EH (cell line): ENCODE results near the gene VAC14.

ENCODE experiments used
- DNase-seq: peaks from one replicate; pipeline ENCODE4 v3.0.0-alpha.2; 2015; ENCODE audit warnings: low read depth

The VAC14 gene

DNA sequence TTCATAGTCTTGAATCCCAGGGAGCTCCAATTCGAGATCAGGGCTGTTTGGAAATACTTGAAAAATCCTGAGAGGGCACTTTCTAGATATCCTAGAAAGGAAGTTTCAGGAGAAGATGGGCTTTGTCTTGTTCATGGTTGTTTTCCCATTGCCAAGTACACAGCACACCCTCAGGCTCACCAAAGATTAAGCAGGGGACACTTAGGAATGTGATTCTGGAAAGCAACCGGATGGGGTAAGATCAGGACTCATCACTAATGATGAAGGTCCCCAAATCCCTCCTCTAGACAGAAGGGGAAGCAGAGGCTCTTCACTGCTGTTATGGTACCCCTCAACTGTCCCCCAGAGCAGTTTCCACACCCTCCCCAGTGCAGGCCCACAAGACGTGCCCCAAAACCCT is 40.7 kb downstream of the VAC14 start:
- DNase-seq, result peak; percentile 58

- no peak for DNase-seq
These were observed 41.3 kb downstream of the VAC14 start for GRCh38 chr16:70759666-70760065.

- DNase-seq, result no peak
These were observed 42.2 kb downstream of the VAC14 start for GRCh38 chr16:70758786-70759185.

GRCh38 chr16:70757183-70757582 is 43.8 kb downstream of the VAC14 start:
- no peak for DNase-seq

GRCh38 chr16:70756071-70756470 is 44.9 kb downstream of the VAC14 start:
- DNase-seq, result no peak

DNA sequence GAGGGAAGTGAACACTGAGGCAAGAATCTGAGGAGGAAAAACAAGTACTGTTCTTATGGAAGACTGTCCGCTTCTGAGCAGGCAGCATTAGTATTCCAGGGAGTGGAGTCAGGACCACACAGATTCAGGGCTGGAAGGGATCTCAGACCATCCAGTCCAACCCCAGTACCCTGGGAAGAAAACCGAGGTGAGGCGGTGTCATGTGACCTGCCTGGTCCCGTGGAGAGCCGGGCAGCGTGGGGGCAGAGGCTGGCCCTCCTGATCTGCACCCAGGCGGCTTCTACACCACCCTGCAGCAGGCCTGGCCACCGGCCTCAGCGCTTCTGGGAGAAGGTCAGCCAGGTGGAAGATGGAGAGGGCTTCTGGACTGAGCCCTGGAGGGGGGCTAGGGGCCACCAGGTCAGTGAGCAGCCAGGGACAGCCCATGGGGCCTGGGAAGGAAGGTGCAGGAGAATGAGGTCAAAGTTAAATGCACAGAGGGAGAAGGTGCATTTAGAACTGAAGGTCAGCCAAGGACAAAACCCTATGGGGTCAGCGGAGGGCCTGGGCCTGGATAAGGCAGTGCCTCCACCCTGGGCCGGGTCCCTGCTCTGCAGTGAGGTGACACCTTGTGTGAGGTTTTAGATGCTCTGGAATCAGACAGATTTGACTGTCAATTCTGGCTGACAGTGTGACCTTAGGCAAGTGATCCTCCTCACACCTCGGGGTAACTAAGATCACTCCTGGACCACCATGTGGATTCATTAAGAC is 45.9 kb downstream of the VAC14 start:
- DNase-seq, result no peak

DNA sequence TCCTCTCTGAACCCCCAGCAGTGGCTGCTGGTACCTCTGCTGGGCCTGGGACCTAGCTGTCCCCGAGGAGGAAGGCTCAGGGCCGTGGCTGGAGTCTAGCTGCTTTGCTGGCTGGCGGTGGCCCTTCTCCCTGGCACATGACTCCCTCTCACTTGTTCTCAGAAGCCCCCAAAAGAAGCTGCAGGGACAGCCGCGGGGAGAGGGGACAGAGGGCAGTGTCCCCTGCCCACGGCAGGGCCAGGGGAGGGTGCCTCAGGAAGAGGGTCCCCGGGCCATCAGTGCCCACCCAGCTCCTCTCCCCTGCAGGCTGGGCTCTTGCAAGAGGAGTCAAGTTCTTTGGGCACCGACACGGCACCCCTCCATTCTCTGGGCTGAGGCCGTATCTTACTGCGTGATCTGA is 46.6 kb downstream of the VAC14 start:
- DNase-seq, result no peak

- no peak for DNase-seq
These were observed 47.1 kb downstream of the VAC14 start for GRCh38 chr16:70753694-70754325.

DNA sequence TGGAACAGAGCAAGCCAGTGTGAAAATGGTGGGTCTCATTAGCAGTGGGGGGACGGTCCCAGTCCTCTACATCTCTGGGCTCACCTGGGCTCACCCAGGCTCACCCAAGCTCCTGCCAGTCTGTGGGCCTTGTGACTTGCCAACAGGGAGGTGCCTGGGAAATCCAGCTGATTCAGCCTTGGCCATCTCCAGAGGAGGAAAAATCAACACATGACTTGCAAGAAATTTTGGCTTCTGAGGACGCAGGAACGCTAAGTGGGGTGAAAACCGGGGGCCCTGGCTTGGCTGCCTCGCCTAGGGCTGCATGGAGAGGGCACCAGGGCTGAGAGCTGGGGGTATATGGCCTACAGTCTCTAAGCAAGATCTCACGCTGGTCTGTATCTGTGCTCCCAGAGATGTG is 47.7 kb downstream of the VAC14 start:
- DNase-seq, result no peak

GRCh38 chr16:70752426-70752825 is 48.5 kb downstream of the VAC14 start:
- no peak for DNase-seq

- no peak for DNase-seq
These were observed 49.4 kb downstream of the VAC14 start for GRCh38 chr16:70751593-70751992.

DNA sequence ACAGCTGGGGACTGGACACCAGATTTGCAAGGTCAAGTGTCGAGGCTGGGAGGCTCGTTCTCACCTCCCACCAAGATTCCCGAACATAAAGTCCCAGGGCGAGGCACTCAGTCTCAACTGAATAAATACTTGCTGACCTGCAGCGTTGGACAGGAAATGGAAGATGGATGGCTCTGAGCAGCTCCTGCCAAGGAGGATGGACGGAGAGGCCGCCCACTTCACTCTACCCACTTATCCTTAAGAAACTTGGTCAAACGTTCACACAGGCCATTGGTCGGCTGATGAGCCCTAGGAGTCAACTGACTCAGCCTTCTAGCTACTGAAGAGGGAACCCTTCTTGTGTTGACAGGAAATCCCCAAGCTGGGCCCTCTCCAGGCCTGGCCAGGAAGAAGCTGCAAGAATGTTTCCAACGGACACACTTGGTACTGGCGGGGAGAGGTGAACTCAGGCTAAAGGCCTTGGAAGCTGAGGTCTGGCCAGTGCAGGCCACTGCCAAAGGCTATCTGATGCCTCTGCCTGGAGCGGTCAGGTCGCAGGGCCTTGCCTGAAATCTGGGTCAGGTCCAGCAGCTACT is 50.0 kb downstream of the VAC14 start:
- DNase-seq, result peak; percentile 97

GRCh38 chr16:70749681-70750601 is 51.0 kb downstream of the VAC14 start:
- no peak for DNase-seq

DNA sequence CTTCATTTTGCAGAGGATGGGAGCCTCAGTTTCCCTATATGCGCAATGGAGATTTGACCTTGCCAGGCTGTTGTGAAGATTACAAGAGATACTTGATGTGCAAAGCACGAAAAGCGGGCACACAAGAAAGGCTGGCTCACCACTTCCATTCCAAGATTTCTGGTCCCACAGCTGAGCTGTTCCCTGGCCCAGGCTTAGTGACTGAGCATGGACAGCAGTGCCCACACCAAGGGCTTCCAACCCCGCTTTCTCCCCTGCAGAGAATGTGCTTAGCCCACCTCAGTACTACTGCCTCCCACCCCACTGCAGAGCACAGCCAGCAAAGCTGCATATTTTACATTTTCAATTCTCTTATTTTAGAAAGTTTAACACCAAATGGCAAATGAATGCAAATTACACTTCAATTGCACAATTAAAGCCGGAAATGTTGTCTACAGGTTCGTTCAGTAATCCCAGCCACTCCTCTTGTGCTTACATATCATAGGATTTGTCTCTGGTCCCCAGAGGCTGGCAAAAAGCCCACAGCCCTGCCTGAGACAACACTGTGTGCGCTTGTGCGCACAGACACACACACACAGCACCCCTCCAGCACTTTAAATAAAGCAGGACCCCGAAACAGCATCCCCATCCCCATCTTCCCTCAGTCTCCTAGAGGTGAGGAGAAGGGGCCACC is 51.8 kb downstream of the VAC14 start:
- no peak for DNase-seq

GRCh38 chr16:70747703-70748631 is 53.0 kb downstream of the VAC14 start:
- no peak for DNase-seq

DNA sequence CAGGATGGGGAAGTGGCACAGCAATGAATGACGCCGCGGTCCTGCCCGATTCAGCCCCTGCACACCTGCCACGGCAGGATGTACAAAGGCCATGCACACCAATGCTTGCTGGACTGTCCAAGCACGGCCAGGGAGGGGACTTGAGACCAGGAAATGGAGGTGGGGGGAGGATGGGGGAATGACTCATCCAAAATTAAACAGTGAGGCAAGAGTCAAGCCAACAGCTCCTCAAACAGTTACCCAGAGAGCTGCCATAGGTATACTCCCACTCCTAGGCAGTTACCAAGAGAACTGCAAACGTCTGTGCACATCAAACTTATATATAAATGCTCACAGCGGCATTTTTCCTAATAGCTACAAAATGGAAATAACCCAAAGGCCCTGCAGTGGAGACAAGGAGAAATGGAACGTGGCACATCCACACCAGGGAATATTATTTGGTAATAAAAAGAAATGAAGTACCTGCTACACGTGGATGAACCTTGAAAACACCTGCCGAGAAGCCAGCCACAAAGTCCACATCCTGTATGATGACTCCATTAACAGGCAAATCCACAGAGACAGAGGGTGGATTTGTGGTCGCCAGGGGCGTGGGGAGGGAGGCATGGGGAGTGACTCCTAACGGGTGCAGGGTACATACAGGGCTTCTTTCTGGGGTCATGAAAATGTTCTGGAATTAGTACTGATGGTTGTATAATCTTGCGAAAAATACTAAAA is 54.1 kb downstream of the VAC14 start:
- DNase-seq, result peak; percentile 93

GRCh38 chr16:70746040-70746707 is 54.8 kb downstream of the VAC14 start:
- peak; percentile 88 for DNase-seq

DNA sequence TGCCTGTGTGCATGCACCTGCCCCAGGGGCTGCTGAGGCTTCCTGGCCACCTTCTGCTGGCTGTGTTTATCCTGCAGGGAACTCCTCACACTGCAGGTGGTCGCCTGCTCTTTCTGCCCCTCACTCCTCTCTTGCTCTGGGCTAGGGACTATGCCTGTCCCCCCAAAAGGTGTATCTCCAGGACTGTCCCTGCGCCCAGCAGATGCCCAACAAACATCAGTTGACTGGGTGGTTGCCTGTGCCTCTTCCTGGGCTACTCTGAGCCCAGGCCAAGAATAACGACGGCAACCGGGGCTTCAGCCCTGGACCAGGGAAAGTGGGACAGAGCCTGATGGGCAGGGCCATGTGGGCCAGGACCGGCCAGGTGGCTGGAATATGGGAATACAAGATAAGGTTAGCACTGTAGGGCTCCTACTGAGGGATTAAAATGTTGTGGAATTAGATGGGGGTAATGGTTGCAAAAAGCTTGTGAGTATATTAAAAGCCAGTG is 55.4 kb downstream of the VAC14 start:
- DNase-seq, result no peak

DNA sequence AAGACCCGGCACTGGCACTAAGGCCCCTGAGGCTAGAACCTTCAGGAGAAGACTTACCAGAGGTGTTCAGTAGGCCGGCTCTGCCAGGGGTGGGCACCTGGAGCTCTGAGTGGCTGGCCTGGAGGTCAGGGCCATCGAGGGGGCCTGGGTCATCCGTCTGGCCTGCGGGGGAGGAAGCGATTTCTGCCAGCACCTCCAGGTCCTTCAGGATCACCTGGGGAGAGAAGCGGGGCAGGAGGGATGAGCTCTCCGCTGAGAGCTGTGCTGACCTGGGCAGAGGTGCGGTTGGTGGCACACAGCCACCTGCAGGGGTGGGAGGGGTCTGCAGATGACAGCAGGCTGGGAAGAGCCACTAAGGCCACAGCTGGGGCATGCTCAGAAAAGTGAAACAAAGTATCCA is 56.6 kb downstream of the VAC14 start:
- DNase-seq, result no peak
